GM21515 (cell line): ENCODE results near the gene NRP2.

Source experiments
- ATAC-seq: cut with Tn5 transposase; IDR thresholded peaks from one replicate; pipeline ENCODE4 v1.9.1; 2021; ENCODE audit not compliant: unreplicated experiment

NRP2 gene

DNA sequence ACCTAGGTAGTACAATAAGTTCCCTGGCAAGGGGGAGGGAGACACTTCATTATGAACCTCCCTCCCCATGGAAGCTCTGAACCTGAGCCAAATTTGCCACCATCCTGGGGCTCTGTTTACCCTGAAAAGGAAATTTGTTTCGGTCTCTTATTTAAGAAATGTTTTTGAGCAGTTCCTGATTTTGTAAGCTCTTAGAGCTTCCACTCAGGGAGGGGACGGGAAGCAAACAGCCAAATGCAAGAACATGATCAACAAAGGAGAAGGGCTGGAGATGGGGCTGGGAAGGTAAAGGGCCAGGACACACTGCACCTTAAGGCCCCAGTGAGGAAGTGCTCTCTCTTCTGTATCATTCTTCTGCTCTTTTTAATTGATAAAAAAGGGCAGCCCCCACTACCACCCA, 117.9 kb downstream of the NRP2 start:
- ATAC-seq, result no peak

GRCh38 chr2:205800773-205801172, 118.5 kb downstream of the NRP2 start:
- no peak for ATAC-seq

- no peak for ATAC-seq
Observed at GRCh38 chr2:205802065-205802464, 119.8 kb downstream of the NRP2 start.

DNA sequence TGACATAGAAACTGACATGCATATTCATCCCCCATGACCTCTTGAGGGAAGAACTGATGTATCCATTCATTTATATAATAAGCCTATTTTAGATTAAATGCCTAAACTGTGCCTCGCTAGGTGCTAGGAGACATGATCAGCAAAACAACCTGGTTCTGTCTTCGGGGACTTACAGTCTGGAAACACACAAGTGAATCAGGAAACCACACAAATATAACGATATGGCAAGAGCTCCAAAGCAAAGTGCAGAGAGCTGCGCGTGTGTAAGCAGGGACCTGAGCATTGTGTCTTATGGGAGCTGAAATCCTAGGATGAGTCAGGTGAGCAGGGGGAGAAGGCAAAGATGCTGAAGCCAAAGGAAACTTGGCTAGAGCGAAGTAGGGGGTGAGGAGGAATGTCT, 120.6 kb downstream of the NRP2 start:
- no peak for ATAC-seq

DNA sequence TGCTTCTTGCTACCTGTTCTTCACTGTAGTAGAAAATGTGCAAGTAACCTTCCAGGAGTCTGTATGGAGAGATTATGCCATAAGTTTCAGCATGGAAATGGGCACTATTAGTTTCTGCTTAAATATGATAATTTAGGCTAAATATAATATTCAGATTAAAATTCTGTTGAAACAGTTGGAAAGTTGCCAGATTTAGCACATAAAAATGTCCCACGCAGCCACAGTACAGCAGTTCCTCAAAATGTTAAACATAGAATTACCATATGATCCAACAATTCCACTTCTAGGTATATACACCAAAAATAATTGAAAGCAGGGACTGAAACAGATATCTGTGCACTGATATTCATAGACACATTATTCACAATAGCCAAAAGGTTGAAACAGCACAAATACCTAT, 121.2 kb downstream of the NRP2 start:
- ATAC-seq, result no peak

- ATAC-seq, result no peak
Observed at GRCh38 chr2:205805136-205805535, 122.8 kb downstream of the NRP2 start.

DNA sequence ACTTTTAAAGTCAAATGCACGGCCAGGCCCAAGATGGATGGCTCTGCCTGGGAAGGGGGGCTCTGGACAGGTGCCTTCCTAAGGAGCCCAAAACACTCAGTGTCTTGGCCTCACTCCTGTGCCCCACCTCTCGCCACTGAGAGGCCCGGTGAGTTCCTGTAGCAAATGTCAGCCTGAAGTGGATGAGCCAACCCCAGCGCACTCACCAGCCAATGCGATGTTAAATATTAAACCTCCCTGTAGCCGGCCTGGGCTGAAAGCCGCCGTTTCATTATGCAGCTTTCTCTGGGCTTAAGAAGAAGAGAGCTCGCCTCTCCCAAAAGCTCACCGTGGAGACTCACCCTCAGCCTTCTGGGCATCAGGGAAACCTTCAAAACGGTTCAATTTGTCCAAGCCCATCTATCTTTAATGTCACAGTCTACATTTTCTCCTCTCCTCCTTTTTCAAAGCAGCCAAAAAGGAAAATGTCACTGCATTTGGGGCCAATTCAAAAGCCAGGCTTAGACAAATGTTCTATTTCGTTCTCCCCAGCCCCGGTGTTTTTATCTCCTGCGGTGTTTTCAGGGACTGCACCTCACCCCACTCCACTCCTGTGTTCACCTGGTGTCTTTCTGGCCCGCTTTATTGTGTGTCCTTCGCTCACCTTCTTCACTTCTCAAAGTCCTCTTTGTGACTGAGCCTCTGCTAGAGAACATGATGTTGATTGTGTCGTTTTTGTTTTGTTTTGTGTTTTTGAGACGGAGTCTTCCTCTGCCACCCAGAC, 124.0 kb downstream of the NRP2 start:
- ATAC-seq, result no peak

- no peak for ATAC-seq
Observed at GRCh38 chr2:205807229-205807628, 124.9 kb downstream of the NRP2 start.

GRCh38 chr2:205807758-205808157, 125.5 kb downstream of the NRP2 start:
- ATAC-seq, result no peak

GRCh38 chr2:205808486-205809121, 126.3 kb downstream of the NRP2 start:
- ATAC-seq, result no peak

DNA sequence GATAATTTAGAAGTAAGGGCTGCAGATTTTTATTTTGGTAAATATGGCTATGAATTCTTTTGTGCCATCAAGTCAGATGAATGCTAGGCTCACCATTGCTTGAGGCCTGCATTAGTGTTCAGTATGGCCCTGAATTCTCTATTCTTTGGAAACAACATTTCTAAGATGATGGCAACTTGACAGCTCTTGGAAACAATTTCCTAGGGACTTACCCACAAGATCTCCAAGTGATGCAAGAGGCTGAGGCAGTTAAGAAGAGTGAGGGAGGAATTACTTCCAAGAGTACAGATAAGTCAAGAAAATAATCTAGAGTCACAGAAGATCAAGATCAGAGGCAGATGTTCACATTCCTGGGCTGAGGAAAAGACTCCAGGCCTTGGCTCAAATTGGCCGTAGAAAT, 129.1 kb downstream of the NRP2 start:
- no peak for ATAC-seq

DNA sequence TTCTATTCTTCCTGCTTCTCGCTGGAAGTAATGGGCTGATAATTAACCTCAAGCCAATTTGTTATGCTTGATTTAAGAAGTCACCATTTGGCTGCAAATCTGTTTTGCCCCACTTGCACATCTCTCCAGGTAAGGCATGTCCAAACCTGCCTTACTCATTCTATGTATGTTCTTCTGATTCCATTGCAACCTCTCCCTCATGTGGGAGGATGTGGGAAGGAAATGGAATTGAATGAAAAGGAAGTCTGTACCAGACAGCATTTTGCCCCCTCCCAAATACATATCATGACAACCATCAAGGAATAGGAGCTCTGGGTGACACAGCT, 131.7 kb downstream of the NRP2 start:
- ATAC-seq, result no peak

GRCh38 chr2:205815673-205816072, 133.4 kb downstream of the NRP2 start:
- ATAC-seq, result no peak

GRCh38 chr2:205816268-205816667, 134.0 kb downstream of the NRP2 start:
- no peak for ATAC-seq

GRCh38 chr2:205822579-205822978, 140.3 kb downstream of the NRP2 start:
- ATAC-seq, result no peak

GRCh38 chr2:205827809-205828365, 145.6 kb downstream of the NRP2 start:
- ATAC-seq, result no peak

DNA sequence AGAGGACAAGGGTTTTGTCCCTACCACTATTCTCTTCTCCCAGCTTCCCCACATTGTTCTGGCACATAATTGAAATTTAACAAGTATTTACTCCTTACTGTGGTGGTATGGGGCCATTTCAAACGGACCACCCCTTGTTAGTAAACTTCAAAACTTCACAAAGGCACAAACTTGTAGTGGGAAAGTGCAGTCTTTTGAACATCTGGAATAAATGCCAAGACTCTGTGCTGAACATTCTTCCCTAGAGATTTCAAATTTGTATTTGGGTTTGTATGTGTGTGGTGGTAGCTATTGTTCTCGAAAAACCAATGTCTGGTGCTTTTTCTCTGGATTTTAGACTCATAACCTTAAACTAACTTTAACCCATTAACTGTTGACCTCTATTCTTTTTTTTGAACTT, 151.6 kb downstream of the NRP2 start:
- no peak for ATAC-seq

DNA sequence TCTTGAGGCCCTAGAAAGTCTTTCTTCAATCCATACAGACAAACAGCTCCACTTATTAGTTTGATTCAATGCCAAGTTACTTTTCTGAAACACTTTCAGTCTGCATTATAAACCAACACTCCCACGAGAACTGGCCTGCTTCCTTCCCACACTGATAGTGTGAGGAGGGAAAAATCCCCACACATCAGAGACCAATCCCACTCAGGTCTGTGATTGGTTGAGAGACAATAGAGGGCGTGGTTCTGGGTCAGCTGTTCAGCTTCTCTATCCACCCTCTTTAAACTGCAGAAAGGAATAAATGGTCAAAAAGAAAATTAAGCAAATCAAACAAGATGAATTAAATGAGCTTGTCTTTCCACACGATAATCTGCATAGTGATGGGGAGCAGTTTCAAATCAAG, 152.5 kb downstream of the NRP2 start:
- ATAC-seq, result no peak

- no peak for ATAC-seq
Observed at GRCh38 chr2:205835251-205835791, 153.0 kb downstream of the NRP2 start.

DNA sequence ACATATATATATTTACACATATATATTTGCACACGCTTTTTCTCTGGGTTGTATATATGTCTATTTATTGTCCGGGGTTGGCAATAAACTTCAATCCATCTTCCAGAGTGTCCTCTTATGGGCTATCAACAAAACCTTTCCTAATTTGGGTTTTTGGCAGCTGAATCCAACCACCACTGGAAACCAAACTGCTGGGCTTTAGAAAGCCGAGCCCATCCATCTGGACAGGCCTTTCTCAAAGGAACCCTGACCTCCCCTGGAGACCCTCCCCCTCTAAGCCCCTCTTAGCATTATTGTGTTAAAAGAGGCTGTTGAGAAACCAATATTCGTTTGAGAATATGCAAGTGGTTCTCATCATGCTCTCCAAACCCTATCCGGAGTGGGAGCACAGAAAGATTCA, 153.6 kb downstream of the NRP2 start:
- ATAC-seq, result no peak

- no peak for ATAC-seq
Observed at GRCh38 chr2:205836477-205837221, 154.3 kb downstream of the NRP2 start.

- ATAC-seq, result no peak
Observed at GRCh38 chr2:205837663-205838062, 155.4 kb downstream of the NRP2 start.
